Measurements from ENCODE around the gene ELMO1. TPM values are rescaled to one million over a fixed set of nuclear protein-coding genes. Genes with fewer than 3 reads are reported as not detected.

Gene ELMO1
- total RNA-seq, 1 donor from 2014 or later = 132 TPM

DNA sequence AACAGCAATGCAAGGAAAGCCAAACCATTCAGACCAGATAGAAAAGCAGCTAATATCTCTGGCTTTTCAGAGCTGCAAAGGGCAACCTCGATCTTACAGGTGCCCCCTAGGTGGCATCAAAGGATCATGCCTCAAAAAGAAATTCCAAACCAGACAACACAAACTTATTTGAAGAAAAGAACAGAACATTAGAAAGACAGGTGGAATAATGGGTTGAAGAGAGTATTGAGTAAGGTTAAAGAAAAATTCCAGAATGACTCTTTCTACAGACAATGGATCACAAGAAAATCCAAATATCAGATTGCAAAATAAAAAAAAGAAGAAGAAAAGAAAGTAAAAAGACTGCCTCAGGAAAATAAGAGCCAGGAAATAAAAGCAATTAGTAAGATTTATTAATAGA is 213.7 kb downstream of the ELMO1 start:
- intact Hi-C loops (cut with micrococcal nuclease) = loop anchor here (1.0 to 2.0 kb wide), 7 partner anchors 107 to 598 kb away; no protein-coding TSS in a partner anchor
- Mint-ChIP-seq H3K4me1 (peaks cover 2% of the 10 kb centered on the region), H3K9me3 (no peaks in the 10 kb centered on the region), H3K27me3 (no peaks in the 10 kb centered on the region), H3K27ac (no peak overlapping the region), H3K4me3 (no peak overlapping the region), H3K36me3 (ENCODE audit: low read depth) (peaks cover 33% of the 10 kb centered on the region)
- no peak for ATAC-seq (ENCODE audit: low read depth)
- TF ChIP-seq, protein P1, sequence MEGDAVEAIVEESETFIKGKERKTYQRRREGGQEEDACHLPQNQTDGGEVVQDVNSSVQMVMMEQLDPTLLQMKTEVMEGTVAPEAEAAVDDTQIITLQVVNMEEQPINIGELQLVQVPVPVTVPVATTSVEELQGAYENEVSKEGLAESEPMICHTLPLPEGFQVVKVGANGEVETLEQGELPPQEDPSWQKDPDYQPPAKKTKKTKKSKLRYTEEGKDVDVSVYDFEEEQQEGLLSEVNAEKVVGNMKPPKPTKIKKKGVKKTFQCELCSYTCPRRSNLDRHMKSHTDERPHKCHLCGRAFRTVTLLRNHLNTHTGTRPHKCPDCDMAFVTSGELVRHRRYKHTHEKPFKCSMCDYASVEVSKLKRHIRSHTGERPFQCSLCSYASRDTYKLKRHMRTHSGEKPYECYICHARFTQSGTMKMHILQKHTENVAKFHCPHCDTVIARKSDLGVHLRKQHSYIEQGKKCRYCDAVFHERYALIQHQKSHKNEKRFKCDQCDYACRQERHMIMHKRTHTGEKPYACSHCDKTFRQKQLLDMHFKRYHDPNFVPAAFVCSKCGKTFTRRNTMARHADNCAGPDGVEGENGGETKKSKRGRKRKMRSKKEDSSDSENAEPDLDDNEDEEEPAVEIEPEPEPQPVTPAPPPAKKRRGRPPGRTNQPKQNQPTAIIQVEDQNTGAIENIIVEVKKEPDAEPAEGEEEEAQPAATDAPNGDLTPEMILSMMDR (IDR thresholded peaks at IDR 0.05) = no peak
- no peak for DNase-seq
- ChIA-PET POLR2A (no interaction called here), CTCF (interaction anchor here (0.6 to 8.0 kb wide), 24 partner anchors 11 to 599 kb away, joined by 3 to 86 read pairs (median 4); partner anchors contain the start of gene ELMO1)

DNA sequence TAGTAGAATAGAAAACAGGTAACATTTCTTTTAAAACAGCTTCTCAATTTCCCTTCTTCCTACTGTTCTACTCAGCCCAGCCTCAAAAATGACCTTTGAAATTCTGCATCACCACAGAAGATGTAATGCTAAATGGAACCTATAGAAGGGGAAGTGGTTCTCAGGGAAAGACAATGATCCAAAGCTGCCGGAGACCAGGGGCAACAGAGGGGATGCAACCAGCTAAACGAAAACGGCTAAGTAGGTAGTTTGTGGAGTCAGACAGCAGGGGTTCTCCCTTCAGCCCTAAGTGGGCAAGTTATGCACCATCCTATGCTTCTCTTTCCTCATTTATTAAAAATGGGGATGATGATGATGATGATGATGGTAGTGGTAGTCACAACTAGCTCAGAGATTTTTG is 214.3 kb downstream of the ELMO1 start:
- ATAC-seq (ENCODE audit: low read depth) (no peak), DNase-seq (no peak)
- POLR2A ChIA-PET = no interaction called here
- H3K36me3 Mint-ChIP-seq (ENCODE audit: low read depth) = peaks cover 30% of the 10 kb centered on the region
- intact Hi-C loops (cut with micrococcal nuclease) = loop anchor here (2.0 kb wide), 1 partner anchor 498 kb away; no protein-coding TSS in a partner anchor
- H3K4me3 Mint-ChIP-seq = no peak overlapping the region
- no peaks in the 10 kb centered on the region for H3K9me3 Mint-ChIP-seq
- peaks cover 2% of the 10 kb centered on the region for H3K4me1 Mint-ChIP-seq
- H3K27me3 Mint-ChIP-seq = no peaks in the 10 kb centered on the region
- no peak overlapping the region for H3K27ac Mint-ChIP-seq
- CTCF ChIA-PET = interaction anchor here (0.6 to 8.0 kb wide), 25 partner anchors 10 to 600 kb away, joined by 3 to 86 read pairs (median 4); partner anchors contain the start of gene ELMO1
- TF ChIP-seq, protein P1 (IDR thresholded peaks at IDR 0.05) = no peak

DNA sequence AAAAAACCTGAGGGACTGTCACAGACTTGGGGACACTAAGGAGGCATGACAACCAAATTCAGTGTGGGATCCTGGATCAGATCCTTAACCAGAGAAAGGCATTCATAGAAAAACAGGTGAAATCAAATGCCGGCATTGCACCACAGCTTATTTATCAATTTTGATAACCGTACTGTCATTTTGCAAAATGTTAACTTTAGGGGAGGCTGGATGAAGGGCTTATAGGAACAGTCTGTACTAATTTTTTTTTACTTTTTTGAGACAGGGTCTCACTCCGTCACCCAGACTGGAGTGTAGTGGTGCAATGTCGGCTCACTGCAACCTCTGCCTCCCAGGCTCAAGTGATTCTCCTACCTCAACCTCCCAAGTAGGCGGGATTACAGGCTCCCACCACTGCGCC is 217.1 kb downstream of the ELMO1 start:
- DNase-seq (no peak), ATAC-seq (ENCODE audit: low read depth) (no peak)
- Mint-ChIP-seq H3K9me3 (no peaks in the 10 kb centered on the region), H3K36me3 (ENCODE audit: low read depth) (peaks cover 44% of the 10 kb centered on the region), H3K27ac (no peak overlapping the region), H3K27me3 (no peaks in the 10 kb centered on the region), H3K4me3 (no peak overlapping the region), H3K4me1 (peaks cover 2% of the 10 kb centered on the region)
- TF ChIP-seq, protein P1 (IDR thresholded peaks at IDR 0.05) = no peak
- CTCF ChIA-PET = no interaction called here
- POLR2A ChIA-PET = no interaction called here
- intact Hi-C loops (cut with micrococcal nuclease) = no loop called here

DNA sequence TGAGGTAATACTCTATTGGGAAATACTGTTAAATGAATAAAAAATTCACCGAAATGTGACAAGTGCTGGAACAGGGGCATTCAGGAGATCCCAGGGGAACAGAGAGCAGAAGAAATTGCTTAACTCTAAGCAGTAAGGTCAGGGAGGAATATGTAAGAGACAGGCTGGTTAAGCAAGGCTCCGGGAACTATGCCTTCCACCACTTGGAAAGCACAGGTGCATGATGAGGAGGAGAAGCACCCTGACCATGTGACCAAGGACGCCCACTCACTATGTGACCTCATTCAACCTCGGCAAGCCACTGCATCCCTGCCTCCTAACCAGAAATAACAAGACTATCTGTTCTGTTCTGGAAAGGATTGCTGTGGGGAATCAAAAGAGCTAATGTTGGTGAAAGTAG is 218.4 kb downstream of the ELMO1 start:
- CTCF ChIA-PET = interaction anchor here (1.2 kb wide), 1 partner anchor 123 kb away, joined by 3 read pairs; no protein-coding TSS in a partner anchor
- no peaks in the 10 kb centered on the region for H3K27me3 Mint-ChIP-seq
- H3K36me3 Mint-ChIP-seq (ENCODE audit: low read depth) = peaks cover 56% of the 10 kb centered on the region
- no peak overlapping the region for H3K27ac Mint-ChIP-seq
- intact Hi-C loops (cut with micrococcal nuclease) = no loop called here
- TF ChIP-seq, protein P1 (IDR thresholded peaks at IDR 0.05) = no peak
- no peak for ATAC-seq (ENCODE audit: low read depth)
- DNase-seq = no peak
- POLR2A ChIA-PET = no interaction called here
- peaks cover 2% of the 10 kb centered on the region for H3K4me1 Mint-ChIP-seq
- H3K9me3 Mint-ChIP-seq = no peaks in the 10 kb centered on the region
- H3K4me3 Mint-ChIP-seq = no peak overlapping the region

DNA sequence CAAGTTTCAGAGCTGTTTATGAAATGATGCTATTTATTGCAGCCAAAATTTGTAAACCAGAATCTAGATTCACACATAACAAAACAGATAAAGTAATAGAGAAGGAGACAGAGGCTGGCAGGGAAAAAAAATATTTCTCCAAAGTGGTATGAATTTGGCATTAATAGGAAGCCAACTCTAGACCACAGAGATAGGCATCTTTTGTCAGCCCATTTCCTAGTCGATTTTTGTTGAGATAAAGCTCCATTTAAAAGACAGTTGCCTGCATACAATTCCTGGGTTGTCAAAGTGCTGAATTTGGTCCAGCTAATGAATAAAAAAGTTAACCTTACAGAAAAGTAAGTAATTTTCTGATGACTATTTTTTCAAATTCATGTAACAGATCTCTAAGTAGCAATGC is 219.3 kb downstream of the ELMO1 start:
- intact Hi-C loops (cut with micrococcal nuclease) = no loop called here
- POLR2A ChIA-PET = no interaction called here
- CTCF ChIA-PET = interaction anchor here (0.6 to 1.2 kb wide), 2 partner anchors 120 to 124 kb away, joined by 3 read pairs; no protein-coding TSS in a partner anchor
- H3K4me3 Mint-ChIP-seq = no peak overlapping the region
- DNase-seq (no peak), ATAC-seq (ENCODE audit: low read depth) (no peak)
- peaks cover 65% of the 10 kb centered on the region for H3K36me3 Mint-ChIP-seq (ENCODE audit: low read depth)
- H3K27ac Mint-ChIP-seq = no peak overlapping the region
- no peaks in the 10 kb centered on the region for H3K4me1 Mint-ChIP-seq
- H3K9me3 Mint-ChIP-seq = no peaks in the 10 kb centered on the region
- H3K27me3 Mint-ChIP-seq = no peaks in the 10 kb centered on the region
- TF ChIP-seq, protein P1 (IDR thresholded peaks at IDR 0.05) = no peak

Data from activated B cell treated with CpG ODN at 0.5 μM for 24 hours (primary cell).